Glomerular endothelial cell (primary cell): ENCODE data around the gene MAS1L. TPM values are rescaled to one million over a fixed set of nuclear protein-coding genes. Genes with fewer than 3 reads are reported as not detected.

ENCODE experiments used
- DNase-seq: peaks from one replicate; pipeline ENCODE4 v3.0.0-alpha.2; 2011; ENCODE audit warnings: low read depth, low spot score; ENCODE audit errors: extremely low read depth
- total RNA-seq: library from RNA; depleted of rRNA; stranded (reverse); fragments of >200 nt; gene quantifications from 2 replicates; pipeline ENCODE4 v1.2.3, GENCODE V29; 2015

The MAS1L gene
- total RNA-seq = not detected in 2 replicates

- DNase-seq = no peak
Measured at GRCh38 chr6:29487660-29488059, at the start of gene MAS1L. TSS of gene MAS1L (minus strand) at chr6:29487956. CDS start at chr6:29487902, 54 bp downstream.

GRCh38 chr6:29532320-29532951 lies 44.7 kb upstream of the MAS1L start:
- DNase-seq = no peak

GRCh38 chr6:29531668-29532067 lies 43.9 kb upstream of the MAS1L start:
- DNase-seq = no peak

DNA sequence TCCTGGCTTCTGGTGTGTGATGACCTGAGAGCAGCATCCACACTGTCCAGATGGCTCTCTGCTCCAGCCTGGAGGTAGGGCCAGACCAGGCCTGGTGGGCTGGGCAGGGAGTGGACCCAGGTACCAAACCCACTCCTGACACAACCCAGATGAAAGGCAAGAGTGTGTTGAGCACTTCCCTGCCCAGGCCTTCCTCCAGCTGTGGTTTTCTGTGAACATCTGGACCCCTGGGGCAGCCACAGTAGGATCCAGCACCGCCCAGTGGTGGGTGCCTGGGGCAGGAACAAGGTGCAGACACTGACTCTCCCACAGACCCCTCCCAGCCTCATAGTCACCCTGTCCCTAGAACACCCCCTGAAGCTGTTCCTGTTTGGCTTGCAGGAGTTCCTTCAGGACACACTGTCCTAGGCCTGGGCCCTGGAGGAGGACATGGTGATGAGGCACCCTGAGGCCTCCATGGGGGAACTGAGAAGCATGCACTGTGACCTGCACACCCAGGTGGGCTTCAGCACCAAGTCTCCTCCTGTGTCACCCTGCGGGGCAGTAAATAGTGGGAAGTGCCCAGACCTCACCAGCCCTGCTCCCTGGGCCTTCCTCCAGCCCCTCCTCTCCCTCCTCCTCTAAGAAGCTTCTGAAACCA lies 43.0 kb upstream of the MAS1L start:
- no peak for DNase-seq

GRCh38 chr6:29529956-29530355 lies 42.2 kb upstream of the MAS1L start:
- DNase-seq = no peak

- no peak for DNase-seq
Measured at GRCh38 chr6:29528988-29529560, 41.3 kb upstream of the MAS1L start.

DNA sequence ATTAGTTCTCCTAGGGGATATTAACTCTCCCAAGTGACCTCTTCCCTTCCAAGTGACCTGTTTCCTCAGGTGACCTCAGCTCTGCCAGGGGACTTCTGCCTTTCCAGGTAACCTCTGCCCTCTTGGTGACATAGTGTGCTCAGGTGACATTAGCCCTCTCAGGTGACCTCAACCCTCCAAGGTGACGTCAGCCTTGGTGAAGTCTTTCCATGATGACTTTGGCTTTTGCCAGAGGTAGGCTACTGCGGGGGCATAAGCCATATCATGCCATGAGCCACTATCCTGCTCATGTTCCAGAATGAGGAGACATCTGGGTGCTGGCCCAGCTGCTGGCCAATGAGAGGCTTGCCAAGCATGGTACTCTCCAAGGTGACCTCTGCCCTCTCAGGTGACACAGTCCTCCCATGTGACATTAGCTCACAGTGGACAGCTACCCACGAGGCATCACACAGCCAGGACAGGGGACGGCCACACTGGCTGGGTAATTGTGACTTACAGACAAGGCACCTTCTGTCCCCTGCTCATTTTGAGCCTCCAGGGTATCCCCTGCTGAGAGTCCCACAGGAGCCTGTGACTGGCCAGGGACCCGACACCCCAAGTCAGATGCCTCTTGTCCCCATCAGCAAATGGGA lies 40.7 kb upstream of the MAS1L start:
- no peak for DNase-seq

- DNase-seq = no peak
Measured at GRCh38 chr6:29527564-29527963, 39.8 kb upstream of the MAS1L start.

DNA sequence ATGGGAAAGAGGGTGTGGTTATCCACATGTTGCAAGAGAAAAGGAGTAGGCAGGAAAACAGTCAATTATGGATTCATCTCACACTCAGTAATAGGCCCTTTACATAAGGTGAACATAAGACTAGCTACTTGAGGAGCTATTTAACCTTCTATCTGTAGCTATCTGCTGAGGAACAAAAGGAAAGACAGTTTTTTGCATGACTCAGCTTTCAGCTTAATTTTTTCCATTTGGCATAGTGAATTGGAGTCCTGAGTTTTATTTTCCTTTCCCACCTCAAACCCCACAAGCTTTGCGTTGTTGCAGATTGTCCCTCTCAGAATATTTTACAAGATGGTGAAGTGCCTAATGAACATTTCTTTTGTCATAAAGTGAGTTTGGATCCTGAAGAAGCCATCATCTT lies 39.4 kb upstream of the MAS1L start:
- no peak for DNase-seq

- no peak for DNase-seq
Measured at GRCh38 chr6:29525311-29525639, 37.5 kb upstream of the MAS1L start.

DNA sequence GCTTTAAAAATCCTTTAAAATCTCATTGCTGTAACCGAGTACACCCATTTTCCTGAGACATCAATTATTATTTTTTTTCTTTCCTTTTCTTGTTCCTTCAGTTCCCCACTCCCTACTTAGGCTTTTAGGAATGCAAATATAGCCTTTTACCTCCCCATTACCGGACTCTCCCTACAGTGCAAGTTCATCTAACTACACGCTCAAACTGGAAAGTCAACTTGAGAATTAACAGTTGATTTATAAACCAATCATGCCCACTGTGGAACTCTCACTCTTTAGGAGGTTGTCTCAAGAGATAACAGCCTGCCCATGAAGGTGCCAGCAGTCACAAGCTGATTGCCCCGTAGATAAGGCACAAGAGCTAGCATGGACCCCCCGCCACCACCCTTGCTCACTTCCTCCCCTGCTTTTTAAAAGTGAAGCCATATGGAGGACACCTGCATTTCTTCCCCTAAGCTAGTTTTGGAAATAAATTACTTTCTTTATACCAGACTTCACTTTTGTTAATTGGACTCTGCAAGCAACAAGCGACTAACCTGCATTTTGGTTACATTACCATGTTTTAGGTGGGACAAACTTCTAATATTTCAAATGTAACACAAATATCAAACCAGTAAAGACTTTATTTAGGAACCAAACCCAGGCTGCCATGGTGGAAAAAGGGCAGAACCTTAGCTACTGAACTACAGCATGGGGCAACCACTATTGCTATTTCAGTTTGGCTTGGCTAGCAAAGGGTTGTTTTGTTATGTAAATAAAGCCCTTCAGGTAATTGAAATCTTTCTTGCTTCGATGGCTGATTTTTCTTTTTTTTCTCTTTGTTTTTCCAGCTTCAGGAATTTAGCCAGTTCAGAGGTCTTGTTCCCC lies 36.9 kb upstream of the MAS1L start:
- DNase-seq = no peak

GRCh38 chr6:29524044-29524443 lies 36.3 kb upstream of the MAS1L start:
- no peak for DNase-seq

DNA sequence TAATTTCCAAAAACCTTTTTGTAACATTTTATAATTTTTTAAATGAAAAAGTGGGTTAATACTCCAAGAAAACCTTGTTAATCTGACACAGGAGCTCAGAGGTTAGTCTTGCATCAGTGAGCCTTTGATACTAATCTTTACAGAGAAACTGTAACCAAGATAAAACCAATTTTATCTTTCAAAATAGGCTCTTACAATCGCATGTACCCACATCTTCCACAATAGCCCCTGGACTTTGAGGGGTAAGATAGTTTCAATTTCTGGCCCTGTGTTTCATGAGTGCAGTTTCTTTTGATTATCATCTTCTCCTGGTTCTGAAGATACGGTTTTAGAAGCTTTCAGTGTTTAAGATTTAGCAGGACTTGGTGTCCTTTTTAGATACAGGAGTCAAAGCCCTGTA lies 34.5 kb upstream of the MAS1L start:
- DNase-seq = no peak

GRCh38 chr6:29521006-29521680 lies 33.4 kb upstream of the MAS1L start:
- DNase-seq = no peak

DNA sequence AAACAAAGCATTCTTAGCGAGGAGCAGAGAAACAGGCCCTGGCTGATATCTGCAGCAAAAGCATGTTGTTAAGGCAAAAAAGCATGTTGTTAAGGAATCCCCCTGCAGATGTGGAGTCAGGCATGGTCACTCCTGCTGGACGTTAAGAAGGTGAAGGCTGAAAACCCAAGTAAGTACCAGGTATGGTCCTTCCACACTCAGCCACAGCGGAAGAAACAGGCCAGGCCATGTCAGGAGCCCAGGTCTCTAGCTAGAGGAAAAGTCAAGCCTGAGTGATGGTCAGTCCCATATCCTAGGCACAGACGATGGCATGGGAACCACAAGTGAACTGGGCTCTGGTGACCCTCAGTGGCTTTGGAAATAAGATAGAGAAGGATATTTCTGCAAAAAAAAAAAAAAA lies 32.5 kb upstream of the MAS1L start:
- no peak for DNase-seq

- no peak for DNase-seq
Measured at GRCh38 chr6:29519291-29520010, 31.7 kb upstream of the MAS1L start.

DNA sequence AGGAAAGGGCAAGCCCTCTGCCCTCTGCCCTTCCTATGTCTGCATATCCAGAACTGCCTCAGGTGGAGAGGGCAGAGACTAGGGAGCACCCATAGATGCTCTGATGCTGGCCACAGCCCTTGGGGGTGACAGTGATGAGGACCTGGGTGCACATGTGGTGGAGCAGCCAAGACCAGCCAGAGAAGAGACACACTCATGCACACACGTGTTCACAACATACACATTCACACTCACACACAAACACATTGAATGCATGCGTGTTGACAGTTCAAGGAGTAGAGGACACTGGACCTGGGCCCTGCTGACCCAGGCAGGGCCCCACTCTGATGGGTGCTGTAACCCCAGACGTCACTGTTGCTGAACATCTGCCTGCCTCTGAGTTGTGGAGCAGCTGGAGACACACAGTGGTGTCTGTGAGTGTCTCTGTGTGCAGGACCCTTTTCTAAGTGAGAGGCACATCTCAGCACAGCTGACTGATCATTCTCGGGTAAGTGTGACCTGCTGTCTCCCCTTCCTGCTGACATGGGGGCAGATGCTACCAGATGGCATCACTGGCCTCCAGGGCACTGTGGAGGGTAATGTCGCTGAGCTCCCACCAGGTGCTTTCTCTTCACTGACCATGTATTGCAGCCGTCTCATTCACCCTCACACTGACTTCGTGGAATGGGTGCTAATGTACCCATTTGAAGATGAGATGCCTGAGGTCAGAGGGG lies 30.1 kb upstream of the MAS1L start:
- DNase-seq = no peak

DNA sequence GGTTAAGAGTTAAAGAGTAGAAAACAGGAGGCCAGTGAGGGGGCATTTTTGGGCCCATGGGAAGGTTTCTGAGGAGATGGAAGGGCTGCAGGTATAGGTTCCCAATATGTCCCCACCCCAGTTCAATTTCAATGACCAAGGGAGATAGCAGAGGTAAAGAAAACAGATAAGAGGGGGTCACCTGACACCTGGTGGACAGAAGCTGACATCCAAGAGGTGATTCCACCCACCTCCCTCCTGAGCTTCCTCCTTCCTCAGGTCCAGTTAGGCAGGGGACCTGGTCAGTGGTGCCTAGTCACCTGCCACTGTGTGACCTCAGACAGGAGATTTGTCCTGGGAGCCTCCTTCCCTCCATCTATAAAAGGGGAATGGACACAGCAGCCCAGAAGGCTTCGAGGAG lies 29.5 kb upstream of the MAS1L start:
- DNase-seq = no peak

DNA sequence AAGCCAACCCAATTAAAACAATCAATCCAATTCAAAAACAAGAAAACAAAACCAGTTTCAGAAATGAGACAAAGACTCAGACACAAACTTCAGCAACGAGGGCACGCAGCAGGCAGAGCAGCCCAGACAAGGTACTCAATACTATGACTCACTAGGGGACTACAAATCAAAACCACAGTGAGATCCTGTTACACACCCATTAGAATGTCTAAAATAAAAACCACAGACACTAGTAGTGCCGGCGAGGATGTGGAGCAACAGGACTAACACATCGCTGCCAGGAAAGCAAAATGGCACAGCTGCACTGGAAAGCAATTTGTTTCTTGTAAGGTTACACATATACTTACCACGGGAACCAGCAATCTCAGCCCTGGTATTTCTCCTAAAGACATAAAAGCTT lies 28.4 kb upstream of the MAS1L start:
- DNase-seq = no peak
